Karpas-422 (cell line): ENCODE data around the gene MYO18B. TPM values are rescaled to one million over a fixed set of nuclear protein-coding genes. Genes with fewer than 3 reads are reported as not detected.

Experiments used
- DNase-seq: peaks from one replicate; pipeline ENCODE4 v3.0.0-alpha.2; 2015
- H2AFZ ChIP-seq: fragments of 200-600 bp; sonication (generic); 2 replicates; pipeline ENCODE4 v1.6.1; 2014; ENCODE audit warnings: antibody characterized with exemption, low read length, mixed read lengths
- H3K27ac ChIP-seq: fragments of 200-600 bp; sonication (generic); 2 replicates; pipeline ENCODE4 v1.5.1; 2014; ENCODE audit warnings: mild to moderate bottlenecking, low read length, moderate library complexity
- H3K27me3 ChIP-seq: fragments of 200-600 bp; sonication (generic); 2 replicates; pipeline ENCODE4 v1.6.1; 2014; ENCODE audit warnings: low read length, mixed read lengths
- H3K36me3 ChIP-seq: fragments of 200-600 bp; sonication (generic); 2 replicates; pipeline ENCODE4 v1.6.1; 2014; ENCODE audit warnings: low read length, mixed read lengths; ENCODE audit not compliant: insufficient read depth
- H3K4me1 ChIP-seq: fragments of 200-600 bp; sonication (generic); 2 replicates; pipeline ENCODE4 v1.6.1; 2014; ENCODE audit warnings: mild to moderate bottlenecking, low read length, mixed read lengths
- H3K4me2 ChIP-seq: fragments of 200-600 bp; sonication (generic); 2 replicates; pipeline ENCODE4 v1.6.1; 2014; ENCODE audit warnings: low read length, low read depth, mild to moderate bottlenecking; ENCODE audit not compliant: poor library complexity, severe bottlenecking
- H3K4me3 ChIP-seq: fragments of 200-600 bp; sonication (generic); 2 replicates; pipeline ENCODE4 v1.5.1; 2014; ENCODE audit warnings: mild to moderate bottlenecking, antibody characterized with exemption, low read length, mixed read lengths
- H3K79me2 ChIP-seq: fragments of 200-600 bp; sonication (generic); 2 replicates; pipeline ENCODE4 v1.6.1; 2014; ENCODE audit warnings: mild to moderate bottlenecking, low read length, mixed read lengths
- H3K9ac ChIP-seq: fragments of 200-600 bp; sonication (generic); 2 replicates; pipeline ENCODE4 v1.6.0; 2014; ENCODE audit warnings: low read length
- H3K9me2 ChIP-seq: fragments of 200-600 bp; sonication (generic), shearing (Covaris generic); replicated peaks from 2 replicates; pipeline ENCODE4 v1.6.0; 2014; ENCODE audit warnings: mild to moderate bottlenecking, low read length, moderate library complexity; ENCODE audit not compliant: insufficient read depth
- H3K9me3 ChIP-seq: fragments of 300-700, 200-600 bp; sonication (generic); 2 replicates; pipeline ENCODE4 v1.6.1; 2014; ENCODE audit warnings: low read length, mixed read lengths
- H4K20me1 ChIP-seq: fragments of 200-600 bp; sonication (generic); 2 replicates; pipeline ENCODE4 v1.6.1; 2014; ENCODE audit warnings: mild to moderate bottlenecking, antibody characterized with exemption, low read length, low read depth; ENCODE audit not compliant: insufficient read depth
- total RNA-seq: library from RNA; depleted of rRNA; stranded (reverse); fragments of >200 nt; shearing (Covaris generic); gene quantifications from 2 replicates; pipeline ENCODE4 v1.2.3, GENCODE V29; 2014; ENCODE audit warnings: low replicate concordance

Gene MYO18B
- total RNA-seq, 1 experiment from 2014 or later: not detected

GRCh38 chr22:25718135-25718840, 23.7 kb upstream of the MYO18B start:
- Histone ChIP-seq H3K36me3 (no peaks in the 10 kb centered on the region), H2AFZ (no peak overlapping the region), H3K9me3 (no peaks in the 10 kb centered on the region), H3K4me3 (no peak overlapping the region), H3K27ac (no peak overlapping the region), H4K20me1 (no peaks in the 10 kb centered on the region), H3K4me2 (no peak overlapping the region), H3K27me3 (no peaks in the 10 kb centered on the region), H3K79me2 (no peaks in the 10 kb centered on the region), H3K9me2 (no peaks in the 10 kb centered on the region), H3K4me1 (no peaks in the 10 kb centered on the region), H3K9ac (no peak overlapping the region)
- no peak for DNase-seq

- Histone ChIP-seq H4K20me1 (no peaks in the 10 kb centered on the region), H3K4me3 (no peak overlapping the region), H3K27me3 (no peaks in the 10 kb centered on the region), H3K79me2 (no peaks in the 10 kb centered on the region), H3K9me2 (no peaks in the 10 kb centered on the region), H3K9me3 (no peaks in the 10 kb centered on the region), H2AFZ (no peak overlapping the region), H3K27ac (no peak overlapping the region), H3K36me3 (no peaks in the 10 kb centered on the region), H3K9ac (no peak overlapping the region), H3K4me2 (no peak overlapping the region), H3K4me1 (no peaks in the 10 kb centered on the region)
- no peak for DNase-seq
These were observed 19.8 kb upstream of the MYO18B start for GRCh38 chr22:25722223-25722622.

GRCh38 chr22:25722626-25723025, 19.4 kb upstream of the MYO18B start:
- no peak overlapping the region for H2AFZ ChIP-seq
- H3K27ac ChIP-seq: no peak overlapping the region
- no peak overlapping the region for H3K9ac ChIP-seq
- no peaks in the 10 kb centered on the region for H3K4me1 ChIP-seq
- no peaks in the 10 kb centered on the region for H4K20me1 ChIP-seq
- DNase-seq: no peak
- H3K79me2 ChIP-seq: no peaks in the 10 kb centered on the region
- H3K36me3 ChIP-seq: no peaks in the 10 kb centered on the region
- H3K27me3 ChIP-seq: no peaks in the 10 kb centered on the region
- H3K9me2 ChIP-seq: no peaks in the 10 kb centered on the region
- no peak overlapping the region for H3K4me3 ChIP-seq
- H3K4me2 ChIP-seq: no peak overlapping the region
- no peaks in the 10 kb centered on the region for H3K9me3 ChIP-seq

- H2AFZ ChIP-seq: no peak overlapping the region
These were observed 15.7 kb upstream of the MYO18B start for GRCh38 chr22:25726241-25726640.

GRCh38 chr22:25728071-25728470, 13.9 kb upstream of the MYO18B start:
- Histone ChIP-seq H3K36me3 (no peaks in the 10 kb centered on the region), H3K9me2 (no peaks in the 10 kb centered on the region), H2AFZ (no peak overlapping the region), H4K20me1 (no peaks in the 10 kb centered on the region), H3K9me3 (no peaks in the 10 kb centered on the region), H3K27ac (no peak overlapping the region), H3K9ac (no peak overlapping the region), H3K4me2 (no peak overlapping the region), H3K4me1 (no peaks in the 10 kb centered on the region), H3K27me3 (no peaks in the 10 kb centered on the region), H3K4me3 (no peak overlapping the region), H3K79me2 (no peaks in the 10 kb centered on the region)
- DNase-seq: no peak

More at GRCh38 chr22:25726241-25726640, 15.7 kb upstream of the MYO18B start:
- no peaks in the 10 kb centered on the region for H3K27me3 ChIP-seq
- no peaks in the 10 kb centered on the region for H4K20me1 ChIP-seq
- no peaks in the 10 kb centered on the region for H3K9me3 ChIP-seq
- H3K4me3 ChIP-seq: no peak overlapping the region
- H3K79me2 ChIP-seq: no peaks in the 10 kb centered on the region
- DNase-seq: no peak
- H3K36me3 ChIP-seq: no peaks in the 10 kb centered on the region
- no peak overlapping the region for H3K4me2 ChIP-seq
- H3K9me2 ChIP-seq: no peaks in the 10 kb centered on the region
- no peaks in the 10 kb centered on the region for H3K4me1 ChIP-seq
- H3K9ac ChIP-seq: no peak overlapping the region
- H3K27ac ChIP-seq: no peak overlapping the region

- H3K27ac ChIP-seq: no peak overlapping the region
- no peak overlapping the region for H3K4me2 ChIP-seq
- H3K9me2 ChIP-seq: no peaks in the 10 kb centered on the region
- H3K27me3 ChIP-seq: no peaks in the 10 kb centered on the region
- H3K9me3 ChIP-seq: no peaks in the 10 kb centered on the region
- no peak overlapping the region for H3K4me3 ChIP-seq
- H3K79me2 ChIP-seq: no peaks in the 10 kb centered on the region
- no peaks in the 10 kb centered on the region for H4K20me1 ChIP-seq
- H3K36me3 ChIP-seq: no peaks in the 10 kb centered on the region
- no peaks in the 10 kb centered on the region for H3K4me1 ChIP-seq
- no peak for DNase-seq
- H2AFZ ChIP-seq: no peak overlapping the region
- no peak overlapping the region for H3K9ac ChIP-seq
These were observed 12.7 kb upstream of the MYO18B start for GRCh38 chr22:25729016-25729995.

GRCh38 chr22:25735650-25736049, 6.3 kb upstream of the MYO18B start:
- Histone ChIP-seq H4K20me1 (no peaks in the 10 kb centered on the region), H3K27me3 (no peaks in the 10 kb centered on the region), H3K4me1 (no peaks in the 10 kb centered on the region), H2AFZ (no peak overlapping the region), H3K36me3 (no peaks in the 10 kb centered on the region), H3K9me2 (no peaks in the 10 kb centered on the region), H3K27ac (no peak overlapping the region), H3K4me2 (no peak overlapping the region), H3K79me2 (no peaks in the 10 kb centered on the region), H3K9ac (no peak overlapping the region), H3K9me3 (no peaks in the 10 kb centered on the region), H3K4me3 (no peak overlapping the region)
- DNase-seq: no peak

- no peak for DNase-seq
- H3K4me1 ChIP-seq: no peaks in the 10 kb centered on the region
- H3K27ac ChIP-seq: no peak overlapping the region
- H3K79me2 ChIP-seq: no peaks in the 10 kb centered on the region
- H3K27me3 ChIP-seq: no peaks in the 10 kb centered on the region
- no peaks in the 10 kb centered on the region for H4K20me1 ChIP-seq
- H3K36me3 ChIP-seq: no peaks in the 10 kb centered on the region
- H3K9ac ChIP-seq: no peak overlapping the region
- H2AFZ ChIP-seq: no peak overlapping the region
- no peaks in the 10 kb centered on the region for H3K9me2 ChIP-seq
- no peak overlapping the region for H3K4me3 ChIP-seq
- H3K4me2 ChIP-seq: no peak overlapping the region
- H3K9me3 ChIP-seq: no peaks in the 10 kb centered on the region
These were observed 5.5 kb upstream of the MYO18B start for GRCh38 chr22:25736378-25737011.
